GM20431 (cell line): ENCODE data around the gene SMYD3.

Source experiments
- in situ Hi-C: fragments of 300-500 bp; cut with MseI, MboI; formaldehyde crosslinking; loops from one replicate; pipeline ENCODE4 v1.15.0; 2020; ENCODE audit warnings: low sequenced_read_pairs; ENCODE audit not compliant: unreplicated experiment

SMYD3 gene

DNA sequence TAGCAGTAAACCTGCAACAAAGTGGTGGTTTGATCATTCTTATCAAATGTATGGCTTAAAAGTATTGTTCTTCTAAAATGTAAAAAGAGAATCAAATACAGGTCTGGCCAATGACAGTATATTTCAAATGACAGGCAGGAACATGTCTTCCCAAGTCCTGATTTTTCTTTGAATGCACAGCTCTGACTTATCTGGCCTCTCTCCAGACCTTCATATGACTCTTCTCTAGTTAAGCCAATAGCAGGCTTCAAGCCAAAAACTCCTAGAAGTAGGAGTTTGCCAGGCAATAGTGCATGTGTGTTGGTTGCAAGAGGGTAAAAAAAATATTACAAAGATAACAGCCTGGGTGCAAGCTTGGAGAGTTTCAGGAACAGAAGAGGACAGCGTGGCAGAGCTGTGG lies 345.5 kb downstream of the SMYD3 start:
- in situ Hi-C loops, result no loop called here

DNA sequence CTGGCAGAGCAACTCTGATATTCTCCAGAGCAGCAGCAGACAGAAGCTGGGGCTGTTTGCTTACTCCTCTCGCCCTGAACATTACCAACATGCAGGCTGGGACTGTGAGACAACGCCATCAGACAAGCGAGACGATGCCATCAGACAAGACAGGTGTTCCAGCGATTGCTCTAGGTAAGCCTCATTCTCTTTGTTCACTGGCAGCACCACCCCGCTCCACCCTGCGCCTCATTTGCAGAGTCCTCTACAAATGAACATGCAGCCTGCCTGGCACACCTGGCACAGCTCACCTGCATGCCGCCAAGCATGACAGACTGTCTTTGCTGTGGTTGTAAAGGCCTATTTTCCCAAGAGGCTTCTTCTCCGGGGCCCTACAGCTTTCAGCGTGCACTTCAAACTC lies 346.2 kb downstream of the SMYD3 start:
- in situ Hi-C loops, result no loop called here

DNA sequence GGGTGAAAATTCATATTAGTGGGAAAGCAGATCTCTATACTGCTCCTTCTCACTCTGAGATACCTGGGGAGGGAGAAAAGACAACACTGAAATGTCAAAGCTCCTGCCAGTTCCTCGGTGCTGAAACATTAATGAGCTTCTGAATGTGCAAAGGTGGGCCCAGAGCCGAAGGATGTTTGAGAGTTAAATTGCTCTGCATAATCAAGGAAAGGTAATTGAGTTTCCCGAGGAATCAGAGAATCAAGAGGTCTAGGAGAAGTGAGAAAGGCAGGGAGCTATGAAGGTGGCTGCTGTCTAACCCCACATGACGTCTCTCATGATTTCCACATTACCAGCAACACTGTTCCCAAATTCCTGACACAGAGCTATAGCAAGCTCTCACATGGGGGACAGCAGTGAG lies 346.7 kb downstream of the SMYD3 start:
- in situ Hi-C loops, result no loop called here

DNA sequence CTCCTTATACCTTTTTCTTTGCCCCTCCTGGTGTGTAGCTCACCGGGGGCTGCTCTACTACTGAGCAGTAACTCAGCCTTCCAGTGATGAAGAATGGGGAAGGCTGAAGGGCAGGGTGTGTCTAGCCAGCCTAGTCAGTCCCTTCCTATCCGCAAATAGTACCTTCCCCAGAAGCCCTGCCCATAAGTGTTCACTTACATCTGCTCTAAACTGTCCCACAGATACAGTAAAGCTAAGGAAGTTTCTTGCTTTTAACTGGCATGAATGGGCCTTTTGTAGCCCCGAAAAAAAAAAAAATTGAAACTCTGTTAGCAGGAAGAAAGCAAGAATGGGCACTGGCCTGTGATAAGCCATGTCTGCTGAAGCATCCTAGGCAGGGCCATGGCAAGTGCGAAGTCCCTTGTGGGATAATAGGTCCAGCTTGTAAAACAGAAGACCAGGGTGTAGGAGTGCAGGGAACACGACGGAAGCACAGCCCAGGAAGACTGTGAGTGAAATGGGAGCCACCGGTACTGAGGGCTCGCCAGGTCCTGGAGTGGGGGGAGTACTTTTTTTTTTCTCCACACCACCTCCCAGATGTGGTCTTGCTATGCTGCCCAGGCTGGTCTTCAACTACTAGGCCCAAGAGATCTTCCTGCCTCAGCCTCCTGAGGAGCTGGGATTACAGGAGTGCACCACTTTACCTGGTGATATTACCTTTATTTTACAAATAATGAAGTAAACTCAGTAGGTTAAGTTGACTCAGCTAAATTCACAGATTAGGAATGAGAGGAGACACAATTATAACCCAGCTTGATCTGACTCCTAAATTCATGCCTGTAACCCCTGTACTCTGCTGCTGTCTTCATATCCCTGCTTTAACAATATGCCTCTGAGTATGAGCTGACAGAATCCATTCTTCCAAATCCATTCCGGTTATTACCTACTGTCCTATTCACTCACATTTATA lies 347.5 kb downstream of the SMYD3 start:
- in situ Hi-C loops, result no loop called here

DNA sequence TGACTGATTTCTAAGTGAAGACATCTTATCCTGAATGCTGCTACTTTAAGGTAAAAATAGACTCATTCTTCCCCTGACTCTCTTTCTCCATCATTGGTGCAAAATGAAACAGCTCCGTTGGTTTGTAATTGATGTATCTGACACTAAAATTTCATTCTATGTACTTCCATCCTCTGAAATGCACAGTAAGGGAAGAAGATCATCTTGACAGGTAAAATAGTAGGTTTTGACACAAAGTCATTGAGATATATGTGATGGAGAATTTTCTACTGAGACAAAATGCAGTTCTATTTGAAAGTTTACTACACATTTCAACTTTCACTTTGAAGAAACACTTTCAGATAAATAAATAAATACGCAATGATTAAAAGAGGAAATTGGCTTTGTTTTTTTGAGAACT lies 348.9 kb downstream of the SMYD3 start:
- in situ Hi-C loops, result no loop called here

DNA sequence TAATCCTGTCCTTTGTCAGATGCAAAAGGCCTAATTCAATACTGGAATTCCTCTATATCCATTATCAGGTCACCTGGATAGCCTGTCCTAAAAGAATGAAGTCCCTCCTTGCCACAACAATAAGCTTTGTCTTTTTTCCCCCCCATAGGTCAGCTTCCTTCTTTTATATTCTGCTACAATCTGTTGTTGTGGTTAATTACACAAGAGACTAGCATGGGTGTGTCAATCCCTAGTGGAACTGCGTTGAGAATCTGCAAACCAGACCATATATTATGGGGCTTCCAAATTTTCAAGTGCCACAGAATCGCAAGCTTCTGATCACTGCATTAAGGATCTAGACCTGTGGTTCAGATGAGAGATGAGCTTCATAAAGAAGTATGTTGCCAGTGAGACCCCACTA lies 349.6 kb downstream of the SMYD3 start:
- in situ Hi-C loops, result no loop called here

DNA sequence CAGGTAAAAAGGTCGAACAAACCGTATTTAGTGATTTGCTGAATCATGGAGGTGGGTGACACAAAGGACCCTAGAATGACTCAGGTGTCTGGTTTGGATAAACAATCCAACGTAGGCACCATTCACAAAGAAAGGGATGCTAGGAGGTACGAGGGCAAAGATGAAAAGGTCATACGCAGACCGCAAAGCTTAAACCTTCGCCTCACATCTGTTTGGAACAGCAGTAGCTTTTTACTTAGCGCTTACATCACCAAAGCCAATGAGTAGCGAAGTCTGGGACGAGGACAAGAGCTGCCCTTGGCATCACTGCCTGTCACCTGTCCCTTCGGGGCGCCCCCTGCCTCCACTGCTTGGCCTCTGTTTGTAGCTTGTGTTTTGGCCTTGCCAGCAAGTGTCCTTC lies 350.2 kb downstream of the SMYD3 start:
- in situ Hi-C loops, result no loop called here

DNA sequence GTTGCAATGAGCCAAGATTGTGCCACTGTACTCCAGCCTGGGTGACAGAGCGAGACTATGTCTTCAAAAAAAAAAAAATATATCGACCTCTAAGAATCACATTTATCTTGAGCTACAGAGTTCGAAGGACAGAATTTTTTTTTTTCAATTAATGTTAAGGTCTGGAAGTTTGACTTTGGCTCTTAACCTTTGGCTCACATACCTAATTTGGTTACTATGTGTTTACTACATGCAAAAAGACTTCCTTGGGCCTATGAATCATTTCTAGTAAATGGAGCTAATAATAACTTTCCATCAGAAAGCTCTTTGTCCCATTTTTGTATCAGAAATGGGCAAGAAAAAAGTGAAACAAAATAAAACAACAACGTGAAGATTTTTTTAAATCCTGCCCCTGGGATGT lies 351.2 kb downstream of the SMYD3 start:
- in situ Hi-C loops, result no loop called here

DNA sequence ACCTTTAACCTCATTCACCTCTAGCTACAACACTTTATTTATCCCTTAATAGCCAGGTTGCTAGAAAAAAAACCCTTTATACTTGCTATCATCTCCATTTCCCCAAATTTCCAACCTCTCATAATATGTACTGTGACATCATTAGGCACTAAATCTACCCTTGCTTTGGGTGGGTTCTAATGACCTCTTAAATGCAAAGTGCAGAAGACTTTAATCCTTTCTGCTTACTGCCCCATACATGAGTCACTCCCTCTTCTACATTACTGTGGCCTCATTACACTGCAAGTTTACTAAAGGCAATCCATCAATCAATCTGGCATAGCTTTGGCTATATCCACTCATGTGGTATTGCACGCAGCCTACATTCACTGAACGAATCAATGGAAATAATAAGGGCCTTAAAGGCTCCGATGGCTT lies 353.3 kb downstream of the SMYD3 start:
- in situ Hi-C loops, result no loop called here

DNA sequence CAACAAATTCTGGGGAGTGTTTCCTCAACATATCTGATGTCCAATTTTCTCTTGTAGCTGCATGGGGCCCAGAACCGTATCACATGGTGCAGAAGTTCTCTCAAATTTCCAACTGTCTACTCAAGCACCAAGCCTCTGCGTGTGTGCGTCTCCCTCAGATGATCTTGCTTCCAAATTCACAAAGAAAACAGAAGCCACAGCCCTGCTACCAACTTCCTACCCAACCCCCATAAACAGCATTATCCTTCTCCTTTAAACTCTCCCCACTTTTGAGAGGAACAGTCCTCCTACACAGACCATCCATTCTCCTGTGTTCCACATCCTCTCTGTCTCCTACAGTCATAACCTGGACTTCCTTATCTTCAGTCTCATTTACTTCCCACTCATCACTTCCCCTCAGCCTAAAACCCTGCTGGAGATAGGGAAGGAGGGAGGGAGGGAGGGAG lies 354.1 kb downstream of the SMYD3 start:
- in situ Hi-C loops, result no loop called here

DNA sequence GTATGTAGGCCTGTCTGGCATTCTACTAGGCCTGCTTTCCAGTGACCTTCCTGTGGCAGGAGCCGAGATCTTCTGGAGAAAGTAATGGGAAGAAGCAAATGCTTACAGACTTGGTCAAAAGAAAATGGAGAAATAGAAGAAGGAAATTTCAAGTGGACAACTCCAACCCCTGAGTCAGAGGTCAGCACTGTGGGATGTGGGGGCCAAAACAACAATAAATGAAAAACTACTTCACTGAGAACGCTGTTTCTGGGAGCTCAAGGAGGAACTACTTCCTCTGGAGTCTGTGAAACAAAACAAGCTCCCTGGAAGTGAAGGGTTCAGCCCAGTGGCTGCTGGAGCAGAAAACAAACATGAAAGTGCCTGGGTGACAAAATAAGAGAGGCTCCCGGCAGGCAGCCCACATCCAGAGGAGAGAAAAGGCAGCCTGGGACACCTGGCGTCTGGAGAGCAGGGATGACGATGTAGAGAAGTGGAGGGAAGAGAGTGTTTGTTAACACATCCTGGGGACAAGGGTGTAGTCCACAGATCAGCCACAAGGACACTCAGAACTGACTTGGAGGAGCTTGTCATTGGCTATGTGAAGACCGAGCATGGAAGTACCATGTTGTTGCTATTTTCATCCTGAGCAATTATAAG lies 355.2 kb downstream of the SMYD3 start:
- in situ Hi-C loops, result no loop called here

DNA sequence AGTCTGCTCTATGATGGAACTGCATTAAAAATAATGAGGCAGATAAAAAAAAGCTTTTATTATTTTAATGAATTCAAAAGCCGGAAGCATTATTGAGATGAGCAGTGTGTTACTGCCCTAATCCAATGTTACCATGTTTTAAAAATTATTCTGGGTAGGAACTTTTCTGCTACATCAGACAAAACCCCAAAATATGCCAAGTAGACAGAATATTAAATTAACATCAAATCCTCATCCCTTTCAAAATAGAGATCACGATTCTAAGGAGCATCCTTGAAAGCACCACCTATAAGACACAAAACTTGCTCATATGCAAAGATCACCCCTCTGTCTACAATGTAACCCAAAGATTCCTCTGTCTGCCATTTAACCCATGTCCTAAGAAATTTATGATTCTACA lies 357.5 kb downstream of the SMYD3 start:
- in situ Hi-C loops, result no loop called here

DNA sequence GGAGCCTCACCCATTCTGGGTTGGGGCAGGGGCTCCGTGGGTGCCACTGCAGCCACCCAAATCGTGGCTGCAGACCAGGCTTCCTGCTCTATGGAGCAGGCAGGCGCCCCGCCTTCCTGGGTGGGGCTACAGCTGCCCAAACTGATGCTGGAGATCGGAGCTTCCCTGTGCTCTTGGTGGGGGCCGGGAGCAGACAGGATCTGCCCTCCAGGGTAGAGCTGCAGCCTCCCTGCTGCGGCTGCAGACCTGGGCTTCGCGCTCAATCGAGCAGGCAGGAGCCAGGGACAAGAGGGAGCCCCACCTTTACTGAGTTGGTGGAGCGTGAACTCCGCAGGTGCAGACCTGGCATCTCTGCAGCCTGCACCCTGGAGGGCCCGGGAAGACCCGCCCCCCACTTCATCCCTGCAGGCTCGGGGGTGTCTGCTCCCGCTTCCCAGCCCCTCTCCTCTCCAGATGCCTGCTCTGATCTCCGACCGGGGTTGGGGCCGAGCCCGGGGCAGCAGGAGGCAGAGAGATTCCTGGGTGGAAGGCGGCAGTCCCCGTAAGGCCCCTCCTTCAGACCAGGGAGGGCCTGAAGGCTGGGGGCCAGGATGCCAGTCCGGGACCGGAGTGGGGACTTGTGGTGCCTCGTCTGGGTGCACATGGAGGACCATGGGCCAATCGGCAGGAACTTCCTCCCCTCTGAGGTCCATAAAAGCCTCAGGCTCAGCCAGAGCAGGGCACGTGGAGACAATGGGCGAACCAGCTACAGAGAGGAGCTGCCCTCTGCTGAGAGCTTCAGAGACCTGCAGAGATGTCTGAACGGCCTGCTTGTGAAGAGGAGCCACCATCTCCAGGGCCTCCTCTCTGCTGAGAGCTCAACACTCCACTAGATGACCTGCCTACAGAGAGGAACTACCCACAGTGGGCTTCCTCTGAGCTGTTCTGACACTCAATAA lies 359.3 kb downstream of the SMYD3 start:
- in situ Hi-C loops, result no loop called here

DNA sequence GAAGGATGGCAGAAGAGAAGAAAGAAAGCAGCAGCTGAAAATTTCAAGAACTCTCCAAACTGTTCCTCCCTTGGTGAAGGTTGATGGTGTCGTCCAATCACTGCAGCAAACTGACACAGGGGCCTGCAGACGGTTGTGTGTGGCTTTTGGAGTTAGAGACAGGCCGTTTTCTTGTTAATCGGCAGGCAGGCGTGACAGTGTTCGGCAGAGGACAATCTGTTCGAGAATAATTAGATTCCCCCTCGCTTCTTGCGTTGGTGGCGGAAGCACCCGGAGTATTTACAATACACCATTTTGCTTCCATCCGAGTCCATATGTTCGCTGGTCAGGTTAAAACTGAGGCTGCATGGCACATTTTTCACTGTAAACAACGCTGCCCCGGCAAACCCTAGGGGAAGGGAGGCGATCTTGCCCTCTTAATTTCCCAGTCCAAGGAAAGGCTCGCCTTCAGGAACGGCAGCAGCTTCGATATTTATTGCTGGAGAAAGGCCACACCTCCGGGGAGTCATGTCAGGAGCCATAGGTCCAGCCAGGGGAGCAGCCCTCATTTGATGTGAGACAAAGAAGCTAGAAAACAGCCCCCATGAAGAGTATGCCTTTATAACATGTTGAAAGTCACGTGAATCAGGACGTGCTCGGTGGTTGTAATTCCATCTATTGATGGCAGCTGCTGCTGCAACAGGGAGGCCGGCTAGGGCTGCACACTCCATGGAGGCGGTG lies 360.1 kb downstream of the SMYD3 start:
- in situ Hi-C loops, result no loop called here

DNA sequence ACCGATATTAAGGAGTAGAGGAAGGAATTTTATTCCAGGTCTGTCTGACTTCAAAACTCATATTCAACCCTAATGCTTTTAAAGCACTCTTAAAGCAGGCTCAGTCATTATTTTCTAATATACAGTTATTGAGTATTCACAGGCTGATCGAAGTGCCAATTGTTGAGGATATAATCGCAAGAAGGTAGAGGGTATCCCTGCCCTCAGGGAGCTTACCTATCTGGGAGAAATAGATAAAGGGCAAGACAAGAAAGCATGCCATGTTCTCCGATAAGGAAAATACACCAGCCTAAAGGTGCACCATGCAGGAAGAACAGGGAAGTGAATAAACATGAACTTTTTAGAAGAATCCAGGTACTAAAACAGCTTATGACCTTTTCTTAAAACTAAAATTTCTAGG lies 361.2 kb downstream of the SMYD3 start:
- in situ Hi-C loops, result no loop called here

DNA sequence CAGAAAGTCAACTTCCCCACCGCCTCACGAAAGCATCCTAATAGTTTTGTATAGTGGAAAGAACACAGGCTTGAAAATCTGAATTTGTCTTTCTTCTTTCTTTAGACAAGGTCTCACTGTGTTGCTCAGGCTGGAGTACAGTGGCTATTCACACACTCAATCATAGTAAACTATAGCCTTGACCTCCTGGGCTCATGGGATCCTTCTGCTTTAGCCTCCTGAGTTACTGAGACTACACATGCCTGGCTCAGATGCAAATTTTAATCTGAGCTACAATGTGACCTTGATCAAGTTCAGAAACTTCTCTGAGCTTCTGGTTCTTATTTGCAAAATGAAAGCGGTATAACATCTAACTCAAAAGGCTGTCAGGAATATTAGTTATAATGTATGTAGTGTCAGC lies 362.1 kb downstream of the SMYD3 start:
- in situ Hi-C loops, result no loop called here

DNA sequence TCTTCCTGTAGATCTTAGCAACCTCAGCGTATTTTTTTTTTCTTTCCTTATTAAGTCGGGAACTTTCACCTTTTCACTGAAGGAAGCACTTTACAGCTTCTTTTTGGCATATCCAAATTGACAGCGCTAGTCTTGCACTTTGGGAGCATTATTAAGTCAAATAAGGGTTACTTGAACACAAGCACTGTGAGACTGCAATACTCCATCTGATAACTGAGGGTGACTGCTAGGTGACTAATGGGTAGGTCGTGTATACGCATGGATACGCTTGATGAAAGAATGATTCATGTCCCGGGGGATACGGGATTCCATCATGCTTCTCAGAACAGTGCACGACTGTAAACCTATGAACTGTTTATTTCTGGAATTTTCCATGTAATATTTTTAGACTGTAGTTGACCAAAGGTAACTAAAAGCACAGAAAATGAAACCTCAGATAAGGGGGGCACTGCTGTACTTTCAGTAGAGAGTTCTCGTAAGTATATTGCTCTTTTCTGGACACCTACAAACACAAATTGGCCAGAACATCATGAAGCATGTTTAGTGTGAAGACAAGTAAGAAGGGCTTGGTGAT lies 364.7 kb downstream of the SMYD3 start:
- in situ Hi-C loops, result no loop called here

DNA sequence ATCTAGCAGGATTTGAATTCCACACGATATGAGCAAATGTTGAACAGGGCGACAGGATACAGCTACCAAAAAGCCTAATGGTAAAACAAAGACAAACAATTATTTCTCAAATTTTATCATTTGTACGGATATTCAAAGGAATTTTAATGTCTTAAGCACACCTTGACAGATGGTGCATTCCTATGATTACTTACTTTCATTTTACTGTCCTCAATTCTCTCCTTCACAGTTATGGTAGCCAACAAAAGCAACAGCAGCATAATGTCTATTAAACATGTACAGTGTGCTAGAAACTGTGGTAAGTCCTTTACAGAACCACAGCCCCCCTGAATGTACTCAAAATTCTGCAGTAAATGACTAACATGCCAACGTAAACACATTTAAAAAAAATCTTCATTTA lies 365.8 kb downstream of the SMYD3 start:
- in situ Hi-C loops, result no loop called here

DNA sequence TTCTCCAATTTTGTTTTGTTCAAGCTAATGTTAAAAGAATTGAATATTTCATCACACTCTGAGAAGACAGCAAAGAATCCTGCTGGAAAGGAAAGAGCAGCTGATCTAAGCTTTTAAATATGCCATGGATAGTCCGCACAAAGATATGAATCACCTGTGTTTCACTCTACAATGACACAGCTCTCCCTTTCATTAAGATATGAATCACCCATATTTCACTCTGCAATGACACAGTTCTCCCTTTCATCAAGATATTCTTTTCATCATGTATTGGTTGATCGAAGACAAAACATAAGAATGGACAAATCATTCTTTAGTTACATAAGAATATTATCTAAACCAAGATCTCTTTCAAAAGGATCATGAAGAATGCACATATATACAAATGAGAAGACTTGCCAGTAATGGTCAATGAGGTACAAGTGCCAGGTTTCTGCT lies 367.3 kb downstream of the SMYD3 start:
- in situ Hi-C loops, result no loop called here
